Measurements from ENCODE around the gene GDPD2.

DNA sequence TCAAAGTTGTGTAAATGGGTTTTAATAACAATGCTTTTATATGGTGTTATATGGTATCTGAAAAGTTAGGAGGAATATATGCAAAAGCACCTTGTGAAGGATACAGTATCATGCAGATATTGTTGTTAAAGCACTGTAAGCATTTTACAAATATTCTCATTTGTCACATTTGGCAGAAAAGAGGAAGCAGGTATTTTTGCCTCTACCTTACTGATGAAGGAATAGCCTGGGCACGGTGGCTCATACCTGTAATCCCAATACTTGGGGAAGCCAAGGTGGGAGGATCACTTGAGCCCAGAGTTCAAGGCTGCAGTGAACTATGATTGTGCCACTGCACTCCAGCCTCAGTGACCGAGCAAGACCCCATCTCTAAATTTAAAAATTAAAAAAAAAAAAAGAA is 12.2 kb upstream of the GDPD2 start:
- TF ChIP-seq EZH2phosphoT487 (IDR thresholded peaks at IDR 0.05; ENCODE audit: borderline replicate concordance, low read length) (no peak), EZH2 (IDR thresholded peaks at IDR 0.05; ENCODE audit: low read length, unreplicated experiment) (no peak)
- TF ChIP-seq, protein P1, sequence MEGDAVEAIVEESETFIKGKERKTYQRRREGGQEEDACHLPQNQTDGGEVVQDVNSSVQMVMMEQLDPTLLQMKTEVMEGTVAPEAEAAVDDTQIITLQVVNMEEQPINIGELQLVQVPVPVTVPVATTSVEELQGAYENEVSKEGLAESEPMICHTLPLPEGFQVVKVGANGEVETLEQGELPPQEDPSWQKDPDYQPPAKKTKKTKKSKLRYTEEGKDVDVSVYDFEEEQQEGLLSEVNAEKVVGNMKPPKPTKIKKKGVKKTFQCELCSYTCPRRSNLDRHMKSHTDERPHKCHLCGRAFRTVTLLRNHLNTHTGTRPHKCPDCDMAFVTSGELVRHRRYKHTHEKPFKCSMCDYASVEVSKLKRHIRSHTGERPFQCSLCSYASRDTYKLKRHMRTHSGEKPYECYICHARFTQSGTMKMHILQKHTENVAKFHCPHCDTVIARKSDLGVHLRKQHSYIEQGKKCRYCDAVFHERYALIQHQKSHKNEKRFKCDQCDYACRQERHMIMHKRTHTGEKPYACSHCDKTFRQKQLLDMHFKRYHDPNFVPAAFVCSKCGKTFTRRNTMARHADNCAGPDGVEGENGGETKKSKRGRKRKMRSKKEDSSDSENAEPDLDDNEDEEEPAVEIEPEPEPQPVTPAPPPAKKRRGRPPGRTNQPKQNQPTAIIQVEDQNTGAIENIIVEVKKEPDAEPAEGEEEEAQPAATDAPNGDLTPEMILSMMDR (conservative IDR thresholded peaks at IDR 0.05; ENCODE audit: low read depth, low read length) = no peak
